ENCODE results near the gene ELFN1.
A peak's percentile ranks its signal among the peaks of the same experiment; 100 is the strongest.

Gene ELFN1

DNA sequence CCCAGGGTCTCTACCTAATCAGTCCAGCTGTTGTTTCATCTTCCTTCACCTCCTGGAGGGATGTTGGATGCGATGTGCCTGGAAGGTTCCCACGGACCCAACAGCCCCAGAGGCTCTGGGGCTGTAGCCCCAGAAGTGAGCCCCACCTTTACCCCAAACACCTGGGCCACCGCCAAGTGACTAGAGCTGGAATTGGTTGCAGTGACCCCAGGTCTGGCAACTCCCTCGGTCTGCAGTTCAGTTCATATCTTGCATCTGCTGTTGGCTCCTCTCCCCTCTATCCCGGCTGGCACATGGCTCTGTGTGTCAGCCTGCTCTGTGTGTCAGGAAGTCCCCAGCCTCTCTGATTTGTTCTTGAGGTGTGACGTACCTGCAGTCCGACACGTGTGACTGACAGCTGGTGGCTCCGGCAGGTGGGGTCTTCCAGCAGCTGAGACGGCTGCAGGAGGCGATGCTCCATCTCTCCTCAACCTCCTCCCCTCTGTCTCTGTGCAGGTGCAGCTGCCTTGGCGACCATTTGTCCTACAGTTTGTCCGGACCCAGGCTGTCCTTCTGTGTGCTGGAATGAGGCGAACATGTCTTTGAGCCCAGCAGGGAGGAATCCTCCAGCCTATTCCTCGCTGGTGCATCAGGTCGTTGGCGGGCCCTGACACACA is 38.6 kb downstream of the ELFN1 start:
- ChIA-PET CTCF (interaction anchor here (0.9 kb wide), 1 partner anchor 20 kb away, joined by 3 read pairs; no protein-coding TSS in a partner anchor), POLR2A (interaction anchor here (0.6 kb wide), 1 partner anchor 250 kb away, joined by 3 read pairs; no protein-coding TSS in a partner anchor)
- Histone ChIP-seq H3K27ac (ENCODE audit: insufficient read depth in 1 of 2, low read depth in 1 of 2, low read length in 2 of 2, poor library complexity in 1 of 2, severe bottlenecking in 2 of 2) (no peak overlapping the region), H3K4me1 (ENCODE audit: control extremely low read depth in 1 of 4, control insufficient read depth in 4 of 4, insufficient read depth in 4 of 4, low read length in 3 of 4) (peaks cover 0 to 8% (median 1%) of the 10 kb centered on the region in 4 experiments), H3K4me3 (ENCODE audit: control insufficient read depth in 1 of 7, extremely low read depth in 1 of 7, insufficient read depth in 4 of 7, low read depth in 2 of 7, low read length in 6 of 7) (no peak overlapping the region), H3K27me3 (replicated peaks in 2 of 5; ENCODE audit: control insufficient read depth in 4 of 5, insufficient read depth in 5 of 5, low read length in 4 of 5) (peaks cover 0 to 21% (median 0%) of the 10 kb centered on the region in 5 experiments), H3K9me3 (ENCODE audit: control extremely low read depth in 1 of 5, control insufficient read depth in 4 of 5, insufficient read depth in 2 of 5, low read depth in 1 of 5, low read length in 4 of 5) (peaks cover 0 to 14% (median 8%) of the 10 kb centered on the region in 5 experiments), H3K36me3 (ENCODE audit: control insufficient read depth in 4 of 4, insufficient read depth in 4 of 4, low read length in 3 of 4) (no peaks in the 10 kb centered on the region)
- DNase-seq = no peak
- 96% methylated on average over 15 of the region's 17 CpGs for WGBS (ENCODE audit: insufficient coverage)

DNA sequence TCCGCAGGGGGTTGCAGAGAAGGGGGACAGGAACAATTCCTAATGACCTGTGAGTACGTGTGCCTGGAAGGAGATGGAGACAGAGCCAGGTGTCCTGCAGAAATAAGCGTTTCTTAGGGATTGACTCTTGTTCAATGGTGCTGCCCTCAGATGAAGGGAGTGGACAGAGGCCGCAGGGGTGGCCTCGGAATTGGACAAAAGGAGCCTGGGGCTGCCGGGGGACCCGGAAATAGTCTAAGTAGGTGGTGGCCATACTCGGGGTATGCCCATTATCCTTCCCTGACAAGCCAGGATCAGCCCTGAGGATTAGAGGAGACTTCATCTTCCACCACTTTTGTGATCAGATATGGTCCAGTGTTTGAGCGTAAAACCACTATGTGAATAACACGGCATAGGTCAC is 39.2 kb downstream of the ELFN1 start:
- CTCF ChIA-PET = interaction anchor here (0.9 to 1.3 kb wide), 4 partner anchors 8 to 34 kb away, joined by 3 to 6 read pairs (median 3); no protein-coding TSS in a partner anchor
- no peak for DNase-seq
- H3K36me3 ChIP-seq (ENCODE audit: control insufficient read depth in 4 of 4, insufficient read depth in 4 of 4, low read length in 3 of 4) = no peaks in the 10 kb centered on the region
- peaks cover 0 to 20% (median 0%) of the 10 kb centered on the region in 5 experiments for H3K27me3 ChIP-seq (replicated peaks in 2 of 5; ENCODE audit: control insufficient read depth in 4 of 5, insufficient read depth in 5 of 5, low read length in 4 of 5)
- 96% methylated on average over 10 of the region's 10 CpGs for WGBS (ENCODE audit: insufficient coverage)
- H3K4me3 ChIP-seq (ENCODE audit: control insufficient read depth in 1 of 7, extremely low read depth in 1 of 7, insufficient read depth in 4 of 7, low read depth in 2 of 7, low read length in 6 of 7) = no peak overlapping the region
- H3K4me1 ChIP-seq (ENCODE audit: control extremely low read depth in 1 of 4, control insufficient read depth in 4 of 4, insufficient read depth in 4 of 4, low read length in 3 of 4) = peaks cover 0 to 8% (median 1%) of the 10 kb centered on the region in 4 experiments
- peaks cover 0 to 14% (median 8%) of the 10 kb centered on the region in 5 experiments for H3K9me3 ChIP-seq (ENCODE audit: control extremely low read depth in 1 of 5, control insufficient read depth in 4 of 5, insufficient read depth in 2 of 5, low read depth in 1 of 5, low read length in 4 of 5)
- POLR2A ChIA-PET = interaction anchor here (0.6 kb wide), 1 partner anchor 251 kb away, joined by 3 read pairs; no protein-coding TSS in a partner anchor
- H3K27ac ChIP-seq (ENCODE audit: insufficient read depth in 1 of 2, low read depth in 1 of 2, low read length in 2 of 2, poor library complexity in 1 of 2, severe bottlenecking in 2 of 2) = no peak overlapping the region

DNA sequence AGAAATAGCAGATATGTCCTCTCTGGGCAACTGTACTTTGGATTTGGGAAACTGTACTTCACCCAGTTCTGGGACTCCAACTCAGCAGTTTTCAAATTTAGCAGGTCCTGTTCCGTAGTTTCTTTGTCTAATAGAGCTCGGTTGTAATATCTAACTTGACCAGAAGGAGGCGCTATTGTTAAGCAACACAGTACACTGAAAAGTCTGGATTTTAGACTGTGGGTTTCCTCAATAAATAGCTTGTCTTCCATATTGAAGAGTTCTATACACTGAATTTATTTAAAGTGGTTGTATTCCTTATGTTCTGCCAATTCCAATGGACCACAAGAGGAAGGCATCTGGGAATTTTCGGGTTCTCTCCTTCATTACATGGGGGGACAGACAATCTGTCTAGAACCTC is 39.8 kb downstream of the ELFN1 start:
- Histone ChIP-seq H3K27ac (ENCODE audit: insufficient read depth in 1 of 2, low read depth in 1 of 2, low read length in 2 of 2, poor library complexity in 1 of 2, severe bottlenecking in 2 of 2) (no peak overlapping the region), H3K4me1 (ENCODE audit: control extremely low read depth in 1 of 4, control insufficient read depth in 4 of 4, insufficient read depth in 4 of 4, low read length in 3 of 4) (peaks cover 0 to 8% (median 1%) of the 10 kb centered on the region in 4 experiments), H3K36me3 (ENCODE audit: control insufficient read depth in 4 of 4, insufficient read depth in 4 of 4, low read length in 3 of 4) (no peaks in the 10 kb centered on the region), H3K9me3 (ENCODE audit: control extremely low read depth in 1 of 5, control insufficient read depth in 4 of 5, insufficient read depth in 2 of 5, low read depth in 1 of 5, low read length in 4 of 5) (peaks cover 0 to 16% (median 10%) of the 10 kb centered on the region in 5 experiments), H3K27me3 (replicated peaks in 2 of 5; ENCODE audit: control insufficient read depth in 4 of 5, insufficient read depth in 5 of 5, low read length in 4 of 5) (peaks cover 0 to 24% (median 0%) of the 10 kb centered on the region in 5 experiments), H3K4me3 (ENCODE audit: control insufficient read depth in 1 of 7, extremely low read depth in 1 of 7, insufficient read depth in 4 of 7, low read depth in 2 of 7, low read length in 6 of 7) (no peak overlapping the region)
- CTCF ChIA-PET = interaction anchor here (1.1 to 1.3 kb wide), 3 partner anchors 9 to 35 kb away, joined by 3 to 6 read pairs (median 3); no protein-coding TSS in a partner anchor
- WGBS (ENCODE audit: insufficient coverage) = 95% methylated on average over 3 of the region's 4 CpGs
- peak in 1 of 3 donors; percentile 34 for DNase-seq
- POLR2A ChIA-PET = no interaction called here

DNA sequence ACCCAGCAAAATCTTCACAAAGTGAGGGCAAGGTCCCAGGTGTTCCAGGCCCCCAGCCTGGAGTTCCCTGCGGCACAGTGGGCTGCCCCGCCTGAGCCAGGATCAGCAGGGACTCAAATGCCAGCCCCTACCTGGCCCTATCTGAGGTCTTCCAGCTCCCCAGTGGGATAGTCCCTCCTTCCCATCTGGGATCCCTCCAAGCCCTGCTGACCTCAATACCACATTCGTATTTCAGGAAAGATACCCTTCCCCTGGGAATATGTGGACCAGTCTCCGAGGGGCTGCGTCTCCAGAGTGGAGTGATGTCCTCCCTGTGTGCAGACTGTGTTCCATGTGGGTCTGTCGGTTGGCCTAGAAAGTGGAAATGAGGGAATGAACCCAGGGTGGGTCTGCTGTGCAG is 40.9 kb downstream of the ELFN1 start:
- POLR2A ChIA-PET = no interaction called here

DNA sequence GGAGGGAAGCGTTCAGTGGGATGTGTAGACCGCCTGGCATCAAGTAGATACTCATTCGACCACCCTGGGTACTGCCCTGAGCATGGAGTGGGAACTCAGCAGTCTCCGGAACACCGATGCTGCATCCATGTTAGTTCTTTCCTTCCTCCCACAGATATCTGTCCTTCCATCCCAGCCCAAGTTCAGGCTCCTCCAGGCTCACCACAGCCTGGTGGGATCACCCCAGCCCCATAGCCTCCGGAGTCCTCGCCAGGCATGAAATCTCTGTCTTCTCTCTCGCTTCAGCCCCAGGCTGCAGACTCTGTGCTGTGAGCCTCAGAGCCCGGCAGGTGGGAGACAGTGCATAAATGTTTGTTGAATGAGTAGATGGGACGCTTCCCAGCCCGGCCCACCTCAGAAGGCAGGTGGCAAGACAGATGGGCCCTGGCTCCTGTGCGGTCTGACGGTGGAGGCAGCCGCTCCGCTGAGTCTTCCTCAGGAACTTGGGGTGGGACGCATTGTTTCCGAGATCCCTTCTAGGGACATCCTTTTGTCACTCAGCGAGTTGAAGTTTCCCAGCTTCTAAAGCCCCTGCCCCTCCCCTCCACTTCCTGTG is 42.9 kb downstream of the ELFN1 start:
- 50% methylated on average over 10 of the region's 18 CpGs for WGBS (ENCODE audit: insufficient coverage)
- ChIA-PET CTCF (no interaction called here), POLR2A (no interaction called here)
- Histone ChIP-seq H3K27ac (ENCODE audit: insufficient read depth in 1 of 2, low read depth in 1 of 2, low read length in 2 of 2, poor library complexity in 1 of 2, severe bottlenecking in 2 of 2) (no peak overlapping the region), H3K36me3 (ENCODE audit: control insufficient read depth in 4 of 4, insufficient read depth in 4 of 4, low read length in 3 of 4) (no peaks in the 10 kb centered on the region), H3K4me1 (ENCODE audit: control extremely low read depth in 1 of 4, control insufficient read depth in 4 of 4, insufficient read depth in 4 of 4, low read length in 3 of 4) (peaks cover 0 to under 1% (median 0%) of the 10 kb centered on the region in 4 experiments), H3K4me3 (ENCODE audit: control insufficient read depth in 1 of 7, extremely low read depth in 1 of 7, insufficient read depth in 4 of 7, low read depth in 2 of 7, low read length in 6 of 7) (no peak overlapping the region), H3K27me3 (replicated peaks in 2 of 5; ENCODE audit: control insufficient read depth in 4 of 5, insufficient read depth in 5 of 5, low read length in 4 of 5) (peaks cover 0 to 26% (median 0%) of the 10 kb centered on the region in 5 experiments), H3K9me3 (ENCODE audit: control extremely low read depth in 1 of 5, control insufficient read depth in 4 of 5, insufficient read depth in 2 of 5, low read depth in 1 of 5, low read length in 4 of 5) (peaks cover 0 to 20% (median 10%) of the 10 kb centered on the region in 5 experiments)
- no peak for DNase-seq

More for the DNA sequence above, 40.9 kb downstream of the ELFN1 start:
- WGBS (ENCODE audit: insufficient coverage) = 77% methylated on average over 5 of the region's 6 CpGs
- no peak for DNase-seq
- H3K4me3 ChIP-seq (ENCODE audit: control insufficient read depth in 1 of 7, extremely low read depth in 1 of 7, insufficient read depth in 4 of 7, low read depth in 2 of 7, low read length in 6 of 7) = no peak overlapping the region
- H3K9me3 ChIP-seq (ENCODE audit: control extremely low read depth in 1 of 5, control insufficient read depth in 4 of 5, insufficient read depth in 2 of 5, low read depth in 1 of 5, low read length in 4 of 5) = peaks cover 0 to 17% (median 10%) of the 10 kb centered on the region in 5 experiments
- peaks cover 0 to 8% (median 1%) of the 10 kb centered on the region in 4 experiments for H3K4me1 ChIP-seq (ENCODE audit: control extremely low read depth in 1 of 4, control insufficient read depth in 4 of 4, insufficient read depth in 4 of 4, low read length in 3 of 4)
- peaks cover 0 to 26% (median 0%) of the 10 kb centered on the region in 5 experiments for H3K27me3 ChIP-seq (replicated peaks in 2 of 5; ENCODE audit: control insufficient read depth in 4 of 5, insufficient read depth in 5 of 5, low read length in 4 of 5)
- no peaks in the 10 kb centered on the region for H3K36me3 ChIP-seq (ENCODE audit: control insufficient read depth in 4 of 4, insufficient read depth in 4 of 4, low read length in 3 of 4)
- CTCF ChIA-PET = no interaction called here
- no peak overlapping the region for H3K27ac ChIP-seq (ENCODE audit: insufficient read depth in 1 of 2, low read depth in 1 of 2, low read length in 2 of 2, poor library complexity in 1 of 2, severe bottlenecking in 2 of 2)

DNA sequence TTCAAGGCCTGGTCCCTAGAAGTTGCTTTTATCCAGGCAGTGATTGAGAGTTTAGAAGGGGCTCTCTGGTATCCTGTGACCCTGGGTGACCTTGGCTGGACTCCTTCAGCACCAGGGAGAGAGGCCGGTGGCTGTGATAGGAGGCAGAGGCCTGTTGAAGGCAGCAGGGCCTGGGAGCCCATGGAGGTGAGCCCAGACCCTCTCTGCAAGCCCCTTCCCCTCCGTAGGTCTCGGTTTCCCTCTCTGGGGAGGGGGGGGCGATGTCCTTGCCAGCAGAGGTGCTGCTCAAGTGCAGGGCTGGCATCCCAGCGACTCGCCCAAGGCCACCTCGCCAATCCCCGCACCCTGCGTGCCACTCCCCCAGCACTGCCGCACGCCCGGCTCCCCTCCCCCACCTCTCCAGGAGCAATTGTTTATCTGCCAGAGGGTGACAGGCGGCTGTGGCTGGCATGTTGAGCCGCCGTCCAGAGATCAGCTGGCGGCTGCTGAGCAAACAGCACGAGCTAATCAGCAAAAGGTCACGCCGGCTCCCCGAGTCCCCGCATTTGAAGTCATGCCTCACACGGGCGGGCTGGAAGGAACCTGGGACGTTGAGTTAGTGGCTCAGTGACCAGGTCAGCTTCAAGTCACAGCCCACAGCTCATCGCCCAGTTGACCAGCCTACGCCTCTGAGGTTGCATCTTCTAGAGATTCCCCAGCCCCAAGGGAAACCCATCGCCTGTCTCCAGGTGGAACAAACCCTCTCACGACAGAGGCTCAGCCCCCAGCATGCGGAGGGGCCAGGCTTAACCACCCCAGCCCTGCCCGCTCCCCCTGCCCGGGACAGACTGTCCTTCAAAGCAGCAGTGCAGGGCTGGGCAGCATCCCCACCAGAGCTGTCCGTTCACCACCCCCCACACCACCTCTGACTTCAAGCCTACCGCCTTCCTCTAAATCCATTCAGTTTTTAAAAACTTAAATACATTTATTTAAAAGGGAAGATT is 43.7 kb downstream of the ELFN1 start:
- Histone ChIP-seq H3K4me3 (ENCODE audit: control insufficient read depth in 1 of 7, extremely low read depth in 1 of 7, insufficient read depth in 4 of 7, low read depth in 2 of 7, low read length in 6 of 7) (no peak overlapping the region), H3K27ac (ENCODE audit: insufficient read depth in 1 of 2, low read depth in 1 of 2, low read length in 2 of 2, poor library complexity in 1 of 2, severe bottlenecking in 2 of 2) (no peak overlapping the region), H3K27me3 (replicated peaks in 2 of 5; ENCODE audit: control insufficient read depth in 4 of 5, insufficient read depth in 5 of 5, low read length in 4 of 5) (peaks cover 0 to 26% (median 0%) of the 10 kb centered on the region in 5 experiments), H3K4me1 (ENCODE audit: control extremely low read depth in 1 of 4, control insufficient read depth in 4 of 4, insufficient read depth in 4 of 4, low read length in 3 of 4) (no peaks in the 10 kb centered on the region), H3K36me3 (ENCODE audit: control insufficient read depth in 4 of 4, insufficient read depth in 4 of 4, low read length in 3 of 4) (no peaks in the 10 kb centered on the region), H3K9me3 (ENCODE audit: control extremely low read depth in 1 of 5, control insufficient read depth in 4 of 5, insufficient read depth in 2 of 5, low read depth in 1 of 5, low read length in 4 of 5) (peaks cover 0 to 20% (median 10%) of the 10 kb centered on the region in 5 experiments)
- 65% methylated on average over 19 of the region's 33 CpGs for WGBS (ENCODE audit: insufficient coverage)
- CTCF ChIA-PET = no interaction called here
- no peak for DNase-seq
- POLR2A ChIA-PET = no interaction called here
